Fibroblast of lung (primary cell): ENCODE data around the gene SPDYE18. TPM values are rescaled to one million over a fixed set of nuclear protein-coding genes. Genes with fewer than 3 reads are reported as not detected.
"Not testable (repeated sequence)": the region's sequence is repeated elsewhere in the genome, so short reads cannot be mapped to it uniquely, and the experiment has no call there.

Source experiments
- DNase-seq, 2 donors: peaks; one replicate each; pipeline versions ENCODE4 v3.0.0 to v3.0.0-alpha.2; 2010; ENCODE audit warnings: low read depth in 2 of 2
- H2AFZ ChIP-seq: 2 replicates; pipeline ENCODE4 v1.5.1; 2012; ENCODE audit warnings: low read length, control low read depth, inconsistent platforms
- H3K27ac ChIP-seq: 2 replicates; pipeline ENCODE4 v1.5.1; 2011; ENCODE audit warnings: low read length, control low read depth; ENCODE audit not compliant: insufficient read depth
- H3K27me3 ChIP-seq: 2 replicates; pipeline ENCODE4 v1.5.1; 2011; ENCODE audit warnings: mild to moderate bottlenecking, low read length; ENCODE audit not compliant: control insufficient read depth, insufficient read depth
- H3K36me3 ChIP-seq: 2 replicates; pipeline ENCODE4 v1.5.1; 2011; ENCODE audit warnings: low read length; ENCODE audit not compliant: control insufficient read depth, insufficient read depth
- H3K4me1 ChIP-seq: 2 replicates; pipeline ENCODE4 v1.5.1; 2011; ENCODE audit warnings: low read length; ENCODE audit not compliant: control insufficient read depth, insufficient read depth; ENCODE audit errors: extremely low read depth
- H3K4me2 ChIP-seq: 2 replicates; pipeline ENCODE4 v1.5.1; 2011; ENCODE audit warnings: low read length, control low read depth; ENCODE audit not compliant: insufficient read depth; ENCODE audit errors: extremely low read depth
- H3K4me3 ChIP-seq, 4 experiments: fragments of 200-600 bp in 1 of 4; sonication (generic) in 1 of 4; replicated peaks in 1 of 4; 2 replicates each; pipeline ENCODE4 v1.5.1; 2011 to 2016; ENCODE audit warnings: low read length in 4 of 4, low read depth in 3 of 4, mild to moderate bottlenecking in 3 of 4, control low read depth in 2 of 4, inconsistent platforms in 1 of 4, mixed read lengths in 1 of 4; ENCODE audit not compliant: insufficient read depth in 1 of 4; ENCODE audit errors: control extremely low read depth in 1 of 4
- H3K79me2 ChIP-seq: 2 replicates; pipeline ENCODE4 v1.5.1; 2012; ENCODE audit warnings: mild to moderate bottlenecking, low read length, inconsistent platforms; ENCODE audit not compliant: control insufficient read depth, insufficient read depth
- H3K9ac ChIP-seq: 2 replicates; pipeline ENCODE4 v1.5.1; 2011; ENCODE audit warnings: mild to moderate bottlenecking, low read length, control low read depth; ENCODE audit not compliant: insufficient read depth
- H3K9me3 ChIP-seq: 2 replicates; pipeline ENCODE4 v1.5.1; 2012; ENCODE audit warnings: low read depth, low read length; ENCODE audit not compliant: control insufficient read depth, insufficient read depth
- H4K20me1 ChIP-seq: 2 replicates; pipeline ENCODE4 v1.5.1; 2011; ENCODE audit warnings: low read length; ENCODE audit not compliant: control insufficient read depth, insufficient read depth; ENCODE audit errors: extremely low read depth
- polyA minus RNA-seq: library from RNA; depleted of rRNA, polyadenylated mRNA; stranded (reverse); fragments of >200 nt; gene quantifications from 2 replicates; pipeline ENCODE4 v1.2.3, GENCODE V29; 2011; ENCODE audit warnings: low replicate concordance
- polyA plus RNA-seq, 2 donors: library from polyadenylated mRNA; depleted of rRNA in 1 of 2; stranded (reverse) in 1 of 2; unstranded in 1 of 2; fragments of >200 nt; gene quantifications; 2 replicates each; pipeline ENCODE4 v1.2.1, GENCODE V29; 2011 to 2012; ENCODE audit warnings: missing spikeins in 1 of 2
- total RNA-seq: library from RNA; depleted of rRNA; stranded (reverse); fragments of >200 nt; gene quantifications from 2 replicates; pipeline ENCODE4 v1.2.1, GENCODE V29; 2014

The SPDYE18 gene
- 0.50 and 0.51 TPM in 2 replicates for total RNA-seq
- 0.07 and 0.11 TPM in 2 replicates for polyA plus RNA-seq
- 0.14 and 0.18 TPM in 2 replicates for polyA plus RNA-seq (2012)
- polyA minus RNA-seq = not detected in 2 replicates

DNA sequence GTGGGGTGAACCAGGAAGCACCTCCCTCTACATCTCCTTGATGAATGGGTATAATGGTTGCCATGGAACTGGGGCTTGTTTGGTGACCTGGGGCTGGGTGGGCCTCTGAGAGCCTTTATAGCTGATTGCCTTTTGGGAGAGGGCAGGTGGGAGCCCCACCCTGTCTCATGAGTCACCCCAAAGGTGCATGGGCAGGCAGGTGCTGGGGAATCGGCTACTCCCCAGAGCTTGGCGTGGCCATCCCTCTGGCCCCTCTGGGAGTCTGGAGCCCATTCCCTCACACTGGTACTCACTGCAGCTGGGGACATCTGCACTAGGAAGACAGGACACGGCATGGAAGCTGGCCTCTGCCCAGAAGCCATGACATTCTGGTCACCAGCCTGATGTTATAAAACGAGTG lies at the start of gene SPDYE18:
Gene SPDYE18, minus strand, starts transcription at position 2 of the 400 bp plus-strand sequence. CDS start 2,046 bp downstream, outside the sequence.
- H3K4me2 ChIP-seq, H3K9ac ChIP-seq, H2AFZ ChIP-seq, H3K9me3 ChIP-seq, H3K79me2 ChIP-seq, DNase-seq, H3K36me3 ChIP-seq, H3K27ac ChIP-seq, H3K4me1 ChIP-seq, H4K20me1 ChIP-seq, H3K27me3 ChIP-seq, H3K4me3 ChIP-seq: not testable (repeated sequence)

GRCh38 chr7:77108362-77108761 lies 46.0 kb upstream of the SPDYE18 start:
- H3K9ac ChIP-seq, H2AFZ ChIP-seq: not testable (repeated sequence)
- peak in 1 of 2 donors; percentile 26 for DNase-seq

GRCh38 chr7:77107659-77108058 lies 45.3 kb upstream of the SPDYE18 start:
- not testable (repeated sequence) for H3K27ac ChIP-seq

More at GRCh38 chr7:77108362-77108761, 46.0 kb upstream of the SPDYE18 start:
- H3K27me3 ChIP-seq, H3K79me2 ChIP-seq, H4K20me1 ChIP-seq, H3K27ac ChIP-seq, H3K36me3 ChIP-seq, H3K9me3 ChIP-seq, H3K4me2 ChIP-seq, H3K4me3 ChIP-seq, H3K4me1 ChIP-seq: not testable (repeated sequence)

GRCh38 chr7:77105904-77106303 lies 43.5 kb upstream of the SPDYE18 start:
- H3K27me3 ChIP-seq, H3K36me3 ChIP-seq, H3K79me2 ChIP-seq, H3K4me2 ChIP-seq, H3K9ac ChIP-seq, H3K4me3 ChIP-seq, H2AFZ ChIP-seq, H3K4me1 ChIP-seq, H3K27ac ChIP-seq, H4K20me1 ChIP-seq, H3K9me3 ChIP-seq: not testable (repeated sequence)
- peak in 1 of 2 donors; percentile 33 for DNase-seq

More at GRCh38 chr7:77107659-77108058, 45.3 kb upstream of the SPDYE18 start:
- H3K9me3 ChIP-seq, H3K36me3 ChIP-seq, DNase-seq, H3K4me3 ChIP-seq, H2AFZ ChIP-seq, H3K4me1 ChIP-seq, H4K20me1 ChIP-seq, H3K79me2 ChIP-seq, H3K4me2 ChIP-seq, H3K27me3 ChIP-seq, H3K9ac ChIP-seq: not testable (repeated sequence)

- not testable (repeated sequence) for H3K9ac ChIP-seq
These were observed 40.3 kb upstream of the SPDYE18 start for GRCh38 chr7:77102671-77103070.

GRCh38 chr7:77101187-77101586 lies 38.8 kb upstream of the SPDYE18 start:
- H3K9me3 ChIP-seq = not testable (repeated sequence)

More at GRCh38 chr7:77102671-77103070, 40.3 kb upstream of the SPDYE18 start:
- H3K4me3 ChIP-seq, H4K20me1 ChIP-seq, H3K27ac ChIP-seq, H2AFZ ChIP-seq, H3K79me2 ChIP-seq, DNase-seq, H3K4me2 ChIP-seq, H3K36me3 ChIP-seq, H3K27me3 ChIP-seq, H3K4me1 ChIP-seq, H3K9me3 ChIP-seq: not testable (repeated sequence)

DNA sequence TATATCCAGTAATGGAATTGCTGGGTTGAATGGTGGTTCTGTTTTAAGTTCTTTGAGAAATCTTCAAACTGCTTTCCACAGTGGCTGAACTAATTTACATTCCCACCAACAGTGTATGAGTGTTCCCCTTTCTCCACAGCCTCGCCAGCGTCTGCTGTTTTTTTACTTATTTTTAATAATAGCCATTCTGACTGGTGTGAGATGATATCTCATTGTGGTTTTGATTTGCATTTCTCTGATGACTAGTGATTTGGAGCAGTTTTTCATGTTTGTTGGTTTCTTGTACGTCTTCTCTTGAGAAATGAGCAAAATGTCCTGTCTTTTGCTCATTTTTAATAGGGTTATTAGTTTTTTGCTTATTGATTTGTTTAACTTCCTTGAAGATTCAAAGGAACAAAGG lies 38.1 kb upstream of the SPDYE18 start:
- H2AFZ ChIP-seq, H3K79me2 ChIP-seq, H3K4me2 ChIP-seq, H3K4me1 ChIP-seq, H3K36me3 ChIP-seq, H3K9ac ChIP-seq, H3K4me3 ChIP-seq, H3K27ac ChIP-seq, H4K20me1 ChIP-seq, H3K27me3 ChIP-seq, H3K9me3 ChIP-seq: not testable (repeated sequence)
- peak in 1 of 2 donors; percentile 12 for DNase-seq

More at GRCh38 chr7:77101187-77101586, 38.8 kb upstream of the SPDYE18 start:
- not testable (repeated sequence) for H3K4me2 ChIP-seq, H4K20me1 ChIP-seq, H3K4me3 ChIP-seq, H3K27ac ChIP-seq, H3K36me3 ChIP-seq, H3K79me2 ChIP-seq, H3K27me3 ChIP-seq, H2AFZ ChIP-seq, H3K4me1 ChIP-seq, H3K9ac ChIP-seq
- DNase-seq = peak in 1 of 2 donors; percentile 4
